ENCODE results near the gene C19orf12.

Gene C19orf12

DNA sequence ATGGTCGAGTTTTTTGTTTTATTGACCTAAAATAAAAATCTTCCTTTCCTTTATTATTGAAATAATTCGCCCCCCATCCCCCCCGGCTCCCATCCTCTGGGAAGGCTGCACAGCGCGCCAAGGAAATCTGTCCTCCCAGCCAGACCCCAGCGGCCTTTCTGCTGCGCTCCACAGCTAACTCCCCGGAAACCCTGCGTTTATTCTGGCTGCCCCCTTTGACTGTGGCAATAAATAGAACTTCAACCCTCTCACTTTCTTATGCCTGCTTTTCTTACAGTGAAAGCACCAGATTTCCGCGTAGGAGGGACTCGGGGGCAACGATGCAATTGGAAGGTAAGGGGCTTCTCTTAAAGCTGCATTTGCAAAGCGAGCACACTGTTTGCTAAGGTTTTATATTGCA is 9.7 kb upstream of the C19orf12 start:
- TF ChIP-seq, protein P1, sequence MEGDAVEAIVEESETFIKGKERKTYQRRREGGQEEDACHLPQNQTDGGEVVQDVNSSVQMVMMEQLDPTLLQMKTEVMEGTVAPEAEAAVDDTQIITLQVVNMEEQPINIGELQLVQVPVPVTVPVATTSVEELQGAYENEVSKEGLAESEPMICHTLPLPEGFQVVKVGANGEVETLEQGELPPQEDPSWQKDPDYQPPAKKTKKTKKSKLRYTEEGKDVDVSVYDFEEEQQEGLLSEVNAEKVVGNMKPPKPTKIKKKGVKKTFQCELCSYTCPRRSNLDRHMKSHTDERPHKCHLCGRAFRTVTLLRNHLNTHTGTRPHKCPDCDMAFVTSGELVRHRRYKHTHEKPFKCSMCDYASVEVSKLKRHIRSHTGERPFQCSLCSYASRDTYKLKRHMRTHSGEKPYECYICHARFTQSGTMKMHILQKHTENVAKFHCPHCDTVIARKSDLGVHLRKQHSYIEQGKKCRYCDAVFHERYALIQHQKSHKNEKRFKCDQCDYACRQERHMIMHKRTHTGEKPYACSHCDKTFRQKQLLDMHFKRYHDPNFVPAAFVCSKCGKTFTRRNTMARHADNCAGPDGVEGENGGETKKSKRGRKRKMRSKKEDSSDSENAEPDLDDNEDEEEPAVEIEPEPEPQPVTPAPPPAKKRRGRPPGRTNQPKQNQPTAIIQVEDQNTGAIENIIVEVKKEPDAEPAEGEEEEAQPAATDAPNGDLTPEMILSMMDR (IDR thresholded peaks at IDR 0.05) = no peak

DNA sequence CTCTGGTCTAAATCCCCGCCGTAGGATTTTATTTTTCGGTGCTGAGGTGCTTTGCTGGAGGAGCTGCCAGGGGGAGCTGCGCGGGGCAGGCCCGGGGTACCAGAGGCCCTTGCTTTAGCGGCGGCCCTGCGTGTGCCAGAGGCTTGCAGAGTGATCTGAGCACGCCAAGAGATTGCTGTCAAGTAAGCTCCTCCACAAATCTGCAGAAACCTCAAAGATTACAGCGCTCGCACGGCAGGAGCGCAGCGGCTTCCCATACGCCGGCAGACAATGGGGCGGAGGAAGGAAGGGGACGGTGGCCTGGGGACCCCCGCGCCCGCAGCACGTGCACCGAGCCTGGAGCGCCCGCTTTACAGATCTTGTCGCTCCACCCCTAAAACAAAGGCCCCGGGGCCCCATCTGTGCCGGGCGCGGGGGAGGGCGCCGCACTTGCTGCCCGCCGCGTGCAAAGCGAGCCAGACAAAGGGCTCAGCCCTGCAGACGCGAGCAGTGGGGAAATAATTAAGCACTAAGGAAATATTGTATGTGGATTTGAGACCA is 9.1 kb upstream of the C19orf12 start:
- TF ChIP-seq, protein P1 (IDR thresholded peaks at IDR 0.05) = no peak

DNA sequence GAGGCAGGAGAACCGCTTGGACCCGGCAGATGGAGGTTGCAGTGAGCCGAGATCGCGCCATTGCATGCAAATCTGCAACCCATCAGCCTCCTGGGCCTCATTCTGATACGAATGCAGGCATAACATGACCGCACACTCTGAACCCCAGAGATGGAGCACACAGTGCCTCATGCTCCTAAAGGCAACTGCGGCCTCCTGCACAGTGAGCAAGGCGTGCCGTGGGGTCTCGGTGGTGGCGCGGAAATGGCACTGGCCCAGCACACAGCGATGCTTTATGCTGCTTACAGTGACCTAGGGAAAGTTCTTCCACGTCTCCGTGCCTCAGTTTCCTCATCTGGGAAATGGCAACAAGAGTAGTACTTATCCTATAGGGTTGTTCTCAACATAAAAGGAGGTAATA is 2.0 kb upstream of the C19orf12 start:
- TF ChIP-seq, protein P1 (IDR thresholded peaks at IDR 0.05) = no peak

DNA sequence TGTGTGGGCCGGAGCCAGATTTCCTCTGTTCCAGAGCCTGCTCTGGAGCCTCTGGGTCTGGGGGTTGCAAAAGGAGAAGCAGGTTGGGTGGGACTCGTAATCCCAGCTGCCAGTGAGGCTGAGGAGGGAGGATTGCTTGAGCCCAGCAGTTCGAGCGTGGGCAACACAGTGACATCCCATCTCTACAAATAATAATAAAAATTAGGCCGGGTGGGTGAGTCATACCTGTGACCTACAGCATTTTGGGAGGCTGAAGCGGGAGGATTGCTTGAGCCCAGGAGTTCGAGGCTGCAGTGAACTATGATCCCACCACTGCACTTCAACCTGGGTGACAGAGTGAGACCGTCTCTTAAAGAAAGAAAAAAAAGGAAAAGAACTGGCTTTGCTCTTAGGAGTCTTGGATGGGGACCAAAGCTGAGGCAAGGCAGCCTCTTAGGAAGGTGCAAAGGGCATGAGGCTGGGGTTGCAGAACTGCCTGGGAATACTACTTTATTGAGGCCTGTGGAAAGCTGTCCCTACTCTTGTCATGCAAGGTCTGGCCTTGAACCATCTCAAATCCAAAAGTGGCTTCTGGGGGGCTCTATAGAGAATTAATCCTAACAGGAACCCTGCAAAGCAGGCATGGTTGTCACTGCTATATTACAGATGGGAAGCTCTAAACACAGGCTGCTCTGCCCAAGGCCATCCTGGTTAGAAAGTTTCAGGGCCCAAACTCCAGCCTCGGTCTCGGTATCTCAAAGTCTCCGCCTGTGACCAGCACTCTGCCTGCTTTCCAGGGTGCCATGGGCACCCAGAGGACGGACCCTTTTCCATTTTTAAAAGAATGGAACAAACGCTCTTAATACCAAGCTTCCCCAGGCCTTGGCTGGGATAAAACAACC is 880 bp upstream of the C19orf12 start:
- TF ChIP-seq, protein P1 (IDR thresholded peaks at IDR 0.05) = no peak

DNA sequence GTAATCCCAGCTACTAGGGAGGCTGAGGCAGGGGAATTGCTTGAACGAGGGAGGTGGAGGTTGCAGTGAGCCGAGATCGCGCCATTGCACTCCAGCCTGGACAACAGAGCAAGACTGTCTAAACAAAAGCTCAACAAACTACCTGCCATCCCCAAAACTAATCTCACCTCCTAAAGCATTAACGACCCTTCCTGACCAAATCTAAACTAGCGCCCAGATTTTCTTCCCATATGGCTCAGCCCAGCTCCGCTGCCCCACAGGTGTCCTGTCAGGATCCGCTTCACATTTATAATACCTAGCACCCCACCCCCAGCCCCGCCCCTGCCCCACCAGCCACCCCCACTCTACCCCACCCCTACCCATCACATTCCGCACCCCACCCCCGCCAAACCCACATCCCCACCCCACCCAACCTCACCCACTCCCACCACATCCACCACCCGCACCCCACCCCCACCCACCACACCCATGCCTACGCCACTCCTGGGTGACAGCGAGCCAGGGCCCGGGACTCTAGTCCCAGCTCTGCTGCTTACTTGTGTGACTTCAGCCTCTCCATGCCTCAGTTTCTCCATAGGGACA is 599 bp downstream of the C19orf12 start:
- TF ChIP-seq, protein P1 (IDR thresholded peaks at IDR 0.05) = no peak

DNA sequence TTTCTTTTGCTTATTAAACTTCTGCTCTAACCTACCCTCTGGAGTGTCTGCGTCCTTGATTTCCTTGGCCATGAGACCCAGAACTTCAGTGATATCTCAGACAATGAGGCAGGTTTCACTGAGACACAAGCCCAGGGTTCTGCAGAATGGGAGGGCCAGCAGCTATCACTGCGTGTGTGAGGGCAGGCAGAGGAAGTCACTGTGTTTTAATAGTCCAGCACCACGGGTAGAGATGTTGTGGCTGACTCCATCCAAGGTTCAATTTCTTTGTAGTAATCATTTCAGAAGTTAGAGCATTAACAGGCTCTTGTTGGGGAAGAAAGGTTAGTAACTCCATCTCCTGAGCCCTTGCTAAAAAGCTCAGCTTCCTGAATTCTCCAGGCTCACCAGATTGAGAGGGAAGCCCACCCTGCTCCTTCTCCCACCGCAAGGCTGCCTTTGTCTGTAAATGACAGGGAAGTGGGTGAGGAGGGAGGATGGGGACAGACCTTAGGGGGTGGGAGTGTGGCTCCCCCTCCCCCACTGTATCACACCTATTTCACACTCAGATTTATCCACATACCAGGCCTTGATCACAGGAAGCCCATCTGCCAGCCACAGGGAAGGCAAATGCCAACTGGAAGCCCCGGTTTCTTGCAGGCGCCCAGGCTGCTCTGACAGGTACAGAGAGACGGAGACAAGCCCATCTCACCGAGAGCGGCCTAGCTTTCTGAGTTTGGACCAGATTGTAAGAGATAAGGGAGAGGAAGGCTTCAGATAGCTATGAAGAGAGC is 2.1 kb downstream of the C19orf12 start:
- TF ChIP-seq, protein P1 (IDR thresholded peaks at IDR 0.05) = no peak

DNA sequence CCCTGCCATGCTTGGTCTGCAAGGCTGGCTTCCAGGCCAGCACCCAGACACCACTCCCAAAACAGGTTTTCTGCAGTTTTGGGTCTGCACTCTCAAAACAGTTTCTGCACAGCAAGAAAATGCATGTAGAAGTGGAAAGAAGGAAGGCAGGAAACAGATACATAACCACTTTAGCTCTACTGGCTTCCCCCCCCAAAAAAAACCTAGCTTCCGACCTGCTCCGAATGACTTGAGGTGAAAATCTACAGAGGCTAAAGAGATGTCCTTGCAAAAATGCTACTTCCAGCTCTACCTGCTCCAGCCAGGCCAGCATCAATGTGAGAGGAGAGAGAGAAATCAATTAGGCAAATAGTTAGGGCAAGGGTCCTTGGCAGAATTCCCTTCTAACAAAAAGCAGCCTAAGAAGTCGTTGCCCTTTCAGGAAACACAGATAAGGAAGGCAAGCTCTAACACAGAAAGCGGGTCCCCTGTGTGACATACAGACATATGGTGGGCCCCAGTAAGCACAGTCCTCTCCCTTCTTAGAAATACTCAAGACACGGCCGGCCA is 3.4 kb downstream of the C19orf12 start:
- TF ChIP-seq, protein P1 (IDR thresholded peaks at IDR 0.05) = no peak

Measured in LNCAP (cell line).